ENCODE results near the gene STARD13.

The STARD13 gene

GRCh38 chr13:33197541-33197971 is 88.0 kb downstream of the STARD13 start:
- H3K27ac ChIP-seq: peak overlapping the region; percentile 86
- no peak for TF ChIP-seq CTCF (IDR thresholded peaks at IDR 0.05)
- TF ChIP-seq ZFX (IDR thresholded peaks at IDR 0.05; ENCODE audit: borderline replicate concordance): no peak

- H3K27ac ChIP-seq: peak overlapping the region; percentile 86
- TF ChIP-seq CTCF (IDR thresholded peaks at IDR 0.05) (no peak), ZFX (IDR thresholded peaks at IDR 0.05; ENCODE audit: borderline replicate concordance) (no peak)
Observed at GRCh38 chr13:33196767-33197166, 88.8 kb downstream of the STARD13 start.

- TF ChIP-seq CTCF (IDR thresholded peaks at IDR 0.05): no peak
- H3K27ac ChIP-seq: peak overlapping the region; percentile 86
Observed at GRCh38 chr13:33195693-33196464, 89.7 kb downstream of the STARD13 start.

GRCh38 chr13:33194820-33195692 is 90.5 kb downstream of the STARD13 start:
- TF ChIP-seq CTCF (IDR thresholded peaks at IDR 0.05) (no peak), ZFX (IDR thresholded peaks at IDR 0.05; ENCODE audit: borderline replicate concordance) (no peak)
- H3K27ac ChIP-seq: peak overlapping the region; percentile 86

- H3K27ac ChIP-seq: no peak overlapping the region
- no peak for TF ChIP-seq CTCF (IDR thresholded peaks at IDR 0.05)
- no peak for TF ChIP-seq ZFX (IDR thresholded peaks at IDR 0.05; ENCODE audit: borderline replicate concordance)
Observed at GRCh38 chr13:33193428-33193974, 92.1 kb downstream of the STARD13 start.

GRCh38 chr13:33191425-33192210 is 93.9 kb downstream of the STARD13 start:
- TF ChIP-seq CTCF (IDR thresholded peaks at IDR 0.05) (no peak), ZFX (IDR thresholded peaks at IDR 0.05; ENCODE audit: borderline replicate concordance) (no peak)
- H3K27ac ChIP-seq: no peak overlapping the region
